H1 (cell line): ENCODE results near the gene CTLA4. TPM values are rescaled to one million over a fixed set of nuclear protein-coding genes. Genes with fewer than 3 reads are reported as not detected.

ENCODE experiments used
- BRCA1 ChIP-seq: IDR thresholded peaks from 2 replicates; pipeline ENCODE4 v1.6.1; 2012; ENCODE audit warnings: low read depth, low read length, improper control_type of control experiment
- CTBP2 ChIP-seq: IDR thresholded peaks from 2 replicates; pipeline ENCODE4 v1.7.0; 2011; ENCODE audit warnings: borderline replicate concordance, mild to moderate bottlenecking, moderate library complexity, mixed read lengths, low read length; ENCODE audit not compliant: insufficient read depth, insufficient read length
- EGR1 ChIP-seq: IDR thresholded peaks from 2 replicates; pipeline ENCODE4 v1.6.1; 2011; ENCODE audit warnings: low read depth, low read length, borderline replicate concordance
- POLR2A ChIP-seq, 2 experiments: IDR thresholded peaks; 1 replicate in 1 of 2; 2 replicates in 1 of 2; pipeline ENCODE4 v1.6.1; 2011; ENCODE audit warnings: low read depth in 2 of 2, low read length in 2 of 2, mild to moderate bottlenecking in 2 of 2; ENCODE audit errors: control extremely low read depth in 1 of 2
- RBBP5 ChIP-seq: IDR thresholded peaks from 2 replicates; pipeline ENCODE4 v1.7.1; 2012; ENCODE audit warnings: low read depth, mild to moderate bottlenecking, inconsistent platforms, low read length, moderate library complexity, borderline replicate concordance
- SIN3A ChIP-seq, 2 experiments: IDR thresholded peaks in 1 of 2; conservative IDR thresholded peaks in 1 of 2; 2 replicates each; pipeline ENCODE4 v1.6.1; 2011 to 2012; ENCODE audit warnings: low read length in 2 of 2, improper control_type of control experiment in 1 of 2, low read depth in 1 of 2, mild to moderate bottlenecking in 1 of 2
- SIRT6 ChIP-seq: IDR thresholded peaks from one replicate; pipeline ENCODE4 v1.7.1; 2012; ENCODE audit warnings: low read length, inconsistent platforms
- SP2 ChIP-seq: IDR thresholded peaks from 2 replicates; pipeline ENCODE4 v1.6.1; 2012; ENCODE audit warnings: mild to moderate bottlenecking, low read length, inconsistent platforms
- polyA plus RNA-seq, 7 experiments: library from polyadenylated mRNA; depleted of rRNA in 3 of 7; stranded (reverse) in 5 of 7; unstranded in 2 of 7; fragments of >200 nt in 5 of 7; fragments of 200-250 nt in 2 of 7; gene quantifications; 1 replicate in 5 of 7; 2 replicates in 1 of 7; 4 replicates in 1 of 7; pipeline versions ENCODE4 v1.2.1 to v1.2.3, GENCODE V29; 2011 to 2013; ENCODE audit warnings: missing spikeins in 2 of 7, mixed read lengths in 2 of 7
- total RNA-seq: library from RNA; stranded (reverse); fragmentation: NEBNext Ultra II Directional; extraction: Animal tissue kit (Norgen Biotek cat#: 25700); gene quantifications from 2 replicates; pipeline ENCODE4 v1.2.1, GENCODE V29; 2021

Gene CTLA4
- total and polyA plus RNA-seq, 2 of the 8 experiments (the other 6 are each of a cell fraction or from before 2014, with no cell fraction given), result not detected

DNA sequence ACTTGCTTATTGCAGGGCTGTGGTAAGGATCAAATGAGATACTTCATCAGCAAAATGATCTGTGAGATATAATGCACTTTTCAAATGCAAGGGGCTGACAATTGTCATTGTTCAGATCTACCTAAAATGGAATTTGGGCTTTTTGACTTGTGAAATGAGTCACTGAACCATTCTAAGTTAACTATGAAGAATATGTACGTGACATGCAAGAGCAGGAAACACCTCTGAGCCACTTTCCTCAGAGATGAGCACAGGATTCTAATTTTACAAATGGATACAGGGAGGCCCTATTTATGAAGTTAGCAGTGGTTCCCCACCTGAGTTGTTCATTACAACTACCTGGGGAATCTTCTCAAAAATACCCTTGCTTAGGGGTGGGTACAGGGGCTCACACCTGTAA, 26.7 kb downstream of the CTLA4 start (continued):
- TF ChIP-seq SP2, result no peak
- TF ChIP-seq CTBP2, result no peak
- no peak for TF ChIP-seq EGR1
- no peak for TF ChIP-seq SIRT6
- TF ChIP-seq BRCA1, result no peak
- TF ChIP-seq SIN3A (conservative IDR thresholded peaks at IDR 0.05 in 1 of 2, IDR thresholded peaks at IDR 0.05 in 1 of 2; ENCODE audit: low read depth in 1 of 2, low read length in 2 of 2), result no peak
- TF ChIP-seq RBBP5, result no peak
- no peak for TF ChIP-seq POLR2A (IDR thresholded peaks at IDR 0.05; ENCODE audit: control extremely low read depth in 1 of 2, low read depth in 2 of 2, low read length in 2 of 2)
